Smooth muscle cell of bladder (primary cell): ENCODE measurements around the gene TAS2R14. TPM values are rescaled to one million over a fixed set of nuclear protein-coding genes. Genes with fewer than 3 reads are reported as not detected.

Experiments used
- total RNA-seq: library from RNA; depleted of rRNA; stranded (reverse); fragments of >200 nt; gene quantifications from 2 replicates; pipeline ENCODE4 v1.2.3, GENCODE V29; 2014

Gene TAS2R14
- 1.7 and 2.4 TPM in 2 replicates for total RNA-seq

GRCh38 chr12:10939163-10939562, at the start of gene TAS2R14:
Gene TAS2R14 (minus strand): TSS chr12:10939263. CDS start chr12:10939207, 56 bp downstream.

DNA sequence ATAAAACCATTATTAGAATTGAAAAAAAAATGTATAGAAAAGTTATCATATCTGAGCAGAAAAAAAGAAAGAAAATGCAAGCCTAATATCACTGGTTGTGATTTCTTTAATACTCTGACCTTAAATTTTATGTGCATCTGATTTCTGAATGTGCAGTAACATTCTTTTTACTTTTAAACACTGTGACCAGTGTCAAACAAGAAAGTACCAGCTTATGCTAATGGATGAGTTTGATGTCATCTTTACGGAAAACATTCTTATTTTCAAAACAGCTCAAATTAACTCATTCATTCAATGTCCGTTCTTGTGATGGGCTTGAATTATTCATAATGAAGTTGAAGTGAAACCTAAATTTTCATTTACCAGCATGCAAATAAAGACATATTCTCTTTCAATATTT, 47.7 kb upstream of the TAS2R14 start, which contains the start of gene TAS2R50:
TSS of gene TAS2R50 (minus strand) at position 101 of the 400 bp plus-strand sequence. CDS start at position 49, 52 bp downstream.

DNA sequence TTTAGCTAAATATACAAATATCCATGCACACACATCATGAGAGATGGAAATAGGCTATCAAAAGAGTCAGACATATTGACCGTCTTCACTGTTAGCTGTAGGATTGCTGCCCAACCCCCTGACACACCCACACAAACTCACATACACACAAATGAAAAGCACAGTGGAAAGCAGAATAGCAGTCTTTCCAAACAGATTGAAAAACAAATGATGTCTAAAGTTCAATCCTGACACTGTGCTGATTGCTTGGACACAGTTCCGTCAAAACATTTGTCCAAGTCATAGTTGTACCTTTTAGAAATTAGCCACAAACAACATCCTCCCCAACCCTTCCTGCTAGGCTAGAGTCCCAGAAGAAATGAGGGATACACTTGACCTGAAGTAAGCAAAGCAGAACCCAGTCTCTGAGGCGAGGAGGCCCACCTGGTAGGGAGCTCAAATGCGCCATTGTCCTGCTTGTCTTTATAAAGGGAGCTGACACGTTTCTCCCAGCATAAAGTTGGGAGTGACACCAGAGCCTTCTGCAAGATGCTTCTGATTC, 10.2 kb downstream of the TAS2R14 start, which contains the start of gene PRH2:
TSS of gene PRH2 (plus strand) at position 491 of the 541 bp plus-strand sequence. CDS start at position 529, 38 bp downstream.

DNA sequence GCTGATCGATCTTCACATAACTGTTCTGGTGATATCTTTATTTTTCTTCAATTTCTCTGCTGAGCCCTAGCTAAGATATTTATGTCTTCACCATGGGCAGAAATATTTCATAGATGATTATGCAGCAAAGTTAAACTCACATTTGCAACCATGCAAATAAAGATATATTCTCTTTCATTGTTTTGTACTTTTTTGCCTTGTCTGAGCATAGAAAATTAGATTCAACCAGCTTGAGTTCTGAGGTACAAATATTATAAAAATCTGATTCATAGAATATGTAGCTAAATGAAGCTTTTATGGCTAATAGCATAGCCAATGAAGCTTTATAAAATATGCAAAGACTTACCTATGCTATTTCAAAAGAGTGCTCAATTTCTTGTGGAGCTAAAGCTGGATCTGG, 29.6 kb downstream of the TAS2R14 start, which contains the start of gene TAS2R13:
TSS of gene TAS2R13 (minus strand) at position 101 of the 400 bp plus-strand sequence. CDS start 264 bp downstream, outside the sequence.

Other genes with a start within 250 kb of the TAS2R14 start
- gene YBX3, start 215.9 kb downstream of the TAS2R14 start, total RNA-seq: 65.0 and 93.0 TPM in 2 replicates
- not detected in 2 replicates for gene TAS2R7, start 136.6 kb downstream of the TAS2R14 start, total RNA-seq
- not detected in 2 replicates for gene TAS2R8, start 132.0 kb downstream of the TAS2R14 start, total RNA-seq
- not detected in 2 replicates for gene TAS2R9, start 129.1 kb downstream of the TAS2R14 start, total RNA-seq
- gene TAS2R10, start 112.9 kb downstream of the TAS2R14 start, total RNA-seq: 0.55 and 0.71 TPM in 2 replicates
- 0.37 and 0.57 TPM in 2 replicates for gene PRR4, start 89.8 kb downstream of the TAS2R14 start, total RNA-seq
- gene PRH1, start 55.0 kb downstream of the TAS2R14 start, total RNA-seq: 11.2 and 16.6 TPM in 2 replicates
- gene TAS2R13, start 29.7 kb downstream of the TAS2R14 start, total RNA-seq: 0.65 and 0.85 TPM in 2 replicates
- gene PRH2, start 10.0 kb downstream of the TAS2R14 start, total RNA-seq: 0.14 and 0.18 TPM in 2 replicates
- gene TAS2R50, start 47.6 kb upstream of the TAS2R14 start, total RNA-seq: 2.1 and 2.4 TPM in 2 replicates
- gene TAS2R20, start 59.0 kb upstream of the TAS2R14 start, total RNA-seq: 2.2 and 2.4 TPM in 2 replicates
- gene TAS2R19, start 83.4 kb upstream of the TAS2R14 start, total RNA-seq: 4.0 and 4.1 TPM in 2 replicates
- 2.4 and 3.7 TPM in 2 replicates for gene TAS2R31, start 92.1 kb upstream of the TAS2R14 start, total RNA-seq
- gene TAS2R46, start 123.0 kb upstream of the TAS2R14 start, total RNA-seq: 1.3 and 1.8 TPM in 2 replicates
- gene TAS2R43, start 153.1 kb upstream of the TAS2R14 start, total RNA-seq: 1.3 TPM in 1 of 2 replicates, not detected in the other
- gene TAS2R30, start 195.4 kb upstream of the TAS2R14 start, total RNA-seq: 2.9 and 3.3 TPM in 2 replicates
- 4.7 and 5.3 TPM in 2 replicates for gene SMIM10L1, start 231.9 kb upstream of the TAS2R14 start, total RNA-seq
- gene TAS2R42, start 247.7 kb upstream of the TAS2R14 start, total RNA-seq: not detected in 2 replicates